H1 (cell line): ENCODE data around the gene ARR3. TPM values are rescaled to one million over a fixed set of nuclear protein-coding genes. Genes with fewer than 3 reads are reported as not detected.

Source experiments
- CTCF ChIA-PET: fragments of 300-600 bp; sonication (Branson Sonifier 250); formaldehyde crosslinking; loops from one replicate; lab custom pipeline; 2021; ENCODE audit not compliant: partially characterized antibody; lab: Charles Lee
- POLR2A ChIA-PET: fragments of 300-600 bp; sonication (Branson Sonifier 250); formaldehyde crosslinking; loops from one replicate; lab custom pipeline; 2021; ENCODE audit warnings: inconsistent platforms; ENCODE audit not compliant: partially characterized antibody; lab: Charles Lee
- DNase-seq, 2 experiments: peaks; one replicate each; pipeline versions ENCODE4 v3.0.0 to v3.0.0-alpha.2; 2010 to 2022; ENCODE audit warnings: low spot score in 2 of 2, low read depth in 1 of 2, mixed read lengths in 1 of 2
- FAIRE-seq: peaks from 2 replicates; lab custom pipeline; 2011; peaks lifted over from hg19 to GRCh38; lab: Jason Lieb, UNC
- H2AFZ ChIP-seq: 2 replicates; pipeline ENCODE4 v1.8.1; 2012; ENCODE audit warnings: low read length, inconsistent platforms
- H2AK5ac ChIP-seq: 2 replicates; pipeline ENCODE4 v1.6.1; 2013; ENCODE audit warnings: low read depth, low read length
- H2BK120ac ChIP-seq: replicated peaks from 2 replicates; pipeline ENCODE3; 2013; ENCODE audit warnings: low read depth, low read length, inconsistent platforms
- H2BK12ac ChIP-seq: 2 replicates; pipeline ENCODE4 v1.6.1; 2013; ENCODE audit warnings: low read depth, low read length
- H2BK15ac ChIP-seq: 2 replicates; pipeline ENCODE4 v1.6.1; 2013; ENCODE audit warnings: low read length
- H2BK20ac ChIP-seq: 2 replicates; pipeline ENCODE4 v1.6.1; 2013; ENCODE audit warnings: low read length
- H2BK5ac ChIP-seq: 2 replicates; pipeline ENCODE4 v1.6.1; 2013; ENCODE audit warnings: low read depth, low read length
- H3K14ac ChIP-seq: 2 replicates; pipeline ENCODE4 v1.6.1; 2013; ENCODE audit warnings: inconsistent platforms; ENCODE audit not compliant: insufficient read length
- H3K18ac ChIP-seq: 2 replicates; pipeline ENCODE4 v1.6.1; 2013; ENCODE audit warnings: low read length; ENCODE audit errors: extremely low read depth
- H3K23ac ChIP-seq: 2 replicates; pipeline ENCODE4 v1.6.1; 2013; ENCODE audit warnings: inconsistent platforms; ENCODE audit not compliant: insufficient read length
- H3K23me2 ChIP-seq: 2 replicates; pipeline ENCODE4 v1.6.1; 2013; ENCODE audit warnings: low read depth, low read length
- H3K27ac ChIP-seq: 2 replicates; pipeline ENCODE4 v1.6.1; 2011; ENCODE audit warnings: low read depth, low read length, inconsistent platforms
- H3K27me3 ChIP-seq, 4 experiments: replicated peaks in 1 of 4; 1 replicate in 1 of 4; 2 replicates in 3 of 4; pipeline versions ENCODE4 v1.6.1 to v1.8.1; 2011 to 2013; ENCODE audit warnings: low read length in 3 of 4, mild to moderate bottlenecking in 3 of 4, inconsistent platforms in 2 of 4, mixed read lengths in 2 of 4, moderate library complexity in 1 of 4; ENCODE audit not compliant: control insufficient read depth in 3 of 4, insufficient read depth in 3 of 4; ENCODE audit errors: extremely low read depth in 1 of 4
- H3K36me3 ChIP-seq, 4 experiments: 2 replicates each; pipeline versions ENCODE4 v1.6.1 to v1.8.1; 2011 to 2013; ENCODE audit warnings: mild to moderate bottlenecking in 4 of 4, low read length in 3 of 4, moderate library complexity in 2 of 4, control low read depth in 1 of 4, inconsistent platforms in 1 of 4; ENCODE audit not compliant: insufficient read depth in 4 of 4, control insufficient read depth in 2 of 4
- H3K4ac ChIP-seq: replicated peaks from 2 replicates; pipeline ENCODE3; 2013; ENCODE audit warnings: low read length, low read depth, mixed read lengths, inconsistent platforms; ENCODE audit not compliant: insufficient read length
- H3K4me1 ChIP-seq, 4 experiments: replicated peaks in 1 of 4; 1 replicate in 1 of 4; 2 replicates in 3 of 4; pipeline versions ENCODE4 v1.6.1 to v1.8.1; 2011 to 2013; ENCODE audit warnings: low read length in 3 of 4, inconsistent platforms in 2 of 4, mixed read lengths in 1 of 4; ENCODE audit not compliant: insufficient read depth in 4 of 4, control insufficient read depth in 3 of 4
- H3K4me2 ChIP-seq, 2 experiments: 2 replicates each; pipeline versions ENCODE4 v1.6.1 to v1.8.1; 2011 to 2013; ENCODE audit warnings: low read depth in 2 of 2, low read length in 2 of 2, control low read depth in 1 of 2, inconsistent platforms in 1 of 2, mild to moderate bottlenecking in 1 of 2; ENCODE audit not compliant: insufficient read depth in 1 of 2
- H3K4me3 ChIP-seq, 4 experiments: fragments of 200-600, 300-600 bp in 1 of 4; sonication (generic), shearing (Covaris generic), sonication (Bioruptor Twin) in 1 of 4; 2 replicates each; pipeline versions ENCODE4 v1.5.1 to v1.8.1; 2011 to 2016; ENCODE audit warnings: low read length in 4 of 4, low read depth in 3 of 4, control low read depth in 2 of 4, inconsistent platforms in 2 of 4, mild to moderate bottlenecking in 2 of 4, mixed read lengths in 1 of 4, moderate library complexity in 1 of 4; ENCODE audit not compliant: insufficient read depth in 2 of 4; ENCODE audit errors: extremely low read depth in 1 of 4
- H3K56ac ChIP-seq: replicated peaks from 2 replicates; pipeline ENCODE3; 2013; ENCODE audit warnings: low read depth, mild to moderate bottlenecking, mixed read lengths, low read length, inconsistent platforms; ENCODE audit not compliant: insufficient read length
- H3K79me1 ChIP-seq: 2 replicates; pipeline ENCODE4 v1.6.1; 2013; ENCODE audit warnings: low read depth, low read length, control low read depth
- H3K79me2 ChIP-seq, 2 experiments: 2 replicates each; pipeline versions ENCODE4 v1.6.1 to v1.8.1; 2012 to 2013; ENCODE audit warnings: low read length in 2 of 2, mild to moderate bottlenecking in 2 of 2, inconsistent platforms in 1 of 2; ENCODE audit not compliant: insufficient read depth in 2 of 2, control insufficient read depth in 1 of 2
- H3K9ac ChIP-seq, 4 experiments: replicated peaks in 1 of 4; 1 replicate in 1 of 4; 2 replicates in 3 of 4; pipeline versions ENCODE4 v1.6.1 to v1.8.1; 2011 to 2013; ENCODE audit warnings: low read depth in 3 of 4, low read length in 3 of 4, control low read depth in 2 of 4, mild to moderate bottlenecking in 2 of 4, moderate library complexity in 2 of 4, inconsistent platforms in 1 of 4; ENCODE audit errors: extremely low read depth in 1 of 4
- H3K9me3 ChIP-seq, 2 experiments: 2 replicates each; pipeline versions ENCODE4 v1.6.1 to v1.8.1; 2012 to 2013; ENCODE audit warnings: mild to moderate bottlenecking in 2 of 2, moderate library complexity in 2 of 2, control low read depth in 1 of 2, inconsistent platforms in 1 of 2, low read depth in 1 of 2, low read length in 1 of 2, mixed read lengths in 1 of 2; ENCODE audit not compliant: insufficient read depth in 2 of 2
- H4K20me1 ChIP-seq, 2 experiments: replicated peaks in 1 of 2; 2 replicates each; pipeline versions ENCODE3 to v1.8.1; 2011 to 2013; ENCODE audit warnings: inconsistent platforms in 2 of 2, low read length in 2 of 2, mild to moderate bottlenecking in 1 of 2; ENCODE audit not compliant: insufficient read depth in 2 of 2, control insufficient read depth in 1 of 2
- H4K5ac ChIP-seq: 2 replicates; pipeline ENCODE4 v1.6.1; 2013; ENCODE audit warnings: low read length, low read depth, mixed read lengths, inconsistent platforms; ENCODE audit not compliant: insufficient read length
- H4K8ac ChIP-seq: 2 replicates; pipeline ENCODE4 v1.8.0; 2013; ENCODE audit warnings: mild to moderate bottlenecking, moderate library complexity, low read length, inconsistent platforms; ENCODE audit not compliant: insufficient read depth; ENCODE audit errors: extremely low read depth
- H4K91ac ChIP-seq: replicated peaks from 2 replicates; pipeline ENCODE3; 2013; ENCODE audit warnings: low read length, mixed read lengths, inconsistent platforms; ENCODE audit not compliant: insufficient read length
- ATF2 ChIP-seq: IDR thresholded peaks from 2 replicates; pipeline ENCODE4 v1.6.1; 2012; ENCODE audit warnings: low read length, inconsistent platforms
- BACH1 ChIP-seq: IDR thresholded peaks from 2 replicates; pipeline ENCODE4 v1.6.1; 2012; ENCODE audit warnings: low read length, improper control_type of control experiment
- BCL11A ChIP-seq, 2 experiments: IDR thresholded peaks; one replicate each; pipeline ENCODE4 v1.6.1; 2011; ENCODE audit warnings: low read depth in 2 of 2, low read length in 2 of 2, mild to moderate bottlenecking in 2 of 2
- CEBPB ChIP-seq: IDR thresholded peaks from 2 replicates; pipeline ENCODE4 v1.6.1; 2012; ENCODE audit warnings: low read depth, low read length
- GABPA ChIP-seq: IDR thresholded peaks from 2 replicates; pipeline ENCODE4 v1.6.1; 2011; ENCODE audit warnings: mild to moderate bottlenecking, low read length, moderate library complexity, borderline replicate concordance; ENCODE audit not compliant: insufficient read depth
- HDAC6 ChIP-seq: IDR thresholded peaks from one replicate; pipeline ENCODE4 v1.7.1; 2012; ENCODE audit warnings: low read depth, mild to moderate bottlenecking, inconsistent platforms, low read length, moderate library complexity
- KDM4A ChIP-seq: IDR thresholded peaks from one replicate; pipeline ENCODE4 v1.7.1; 2012; ENCODE audit warnings: low read depth, mild to moderate bottlenecking, moderate library complexity, low read length, inconsistent platforms; ENCODE audit not compliant: severe bottlenecking
- KDM5A ChIP-seq: fragments of 200-600 bp; IDR thresholded peaks from 2 replicates; pipeline ENCODE4 v1.7.1; 2012; ENCODE audit warnings: mild to moderate bottlenecking, low read length, inconsistent platforms, mixed read lengths
- RBBP5 ChIP-seq: IDR thresholded peaks from 2 replicates; pipeline ENCODE4 v1.7.1; 2012; ENCODE audit warnings: low read depth, mild to moderate bottlenecking, inconsistent platforms, low read length, moderate library complexity, borderline replicate concordance
- SP4 ChIP-seq: IDR thresholded peaks from 2 replicates; pipeline ENCODE4 v1.6.1; 2012; ENCODE audit warnings: low read length, inconsistent platforms
- SRF ChIP-seq: IDR thresholded peaks from 2 replicates; pipeline ENCODE4 v1.6.1; 2011; ENCODE audit warnings: mild to moderate bottlenecking, low read depth, low read length, moderate library complexity
- TAF1 ChIP-seq: IDR thresholded peaks from 2 replicates; pipeline ENCODE4 v1.6.1; 2011; ENCODE audit warnings: mild to moderate bottlenecking, low read depth, low read length
- TBP ChIP-seq: IDR thresholded peaks from 2 replicates; pipeline ENCODE4 v1.6.1; 2011; ENCODE audit warnings: low read depth, low read length, improper control_type of control experiment
- WGBS, 2 experiments: shearing (Covaris generic) in 1 of 2; methylation state at CpG; one replicate each; pipeline versions ENCODE4 v1.1.6 to v1.1.7; 2013 to 2015; ENCODE audit warnings: low lambda C conversion rate in 2 of 2, mixed read lengths in 2 of 2, inconsistent platforms in 1 of 2, low coverage in 1 of 2, missing lambda C conversion rate in 1 of 2; ENCODE audit not compliant: insufficient replicate concordance in 2 of 2, insufficient coverage in 1 of 2, insufficient read length in 1 of 2; ENCODE audit errors: extremely low coverage in 1 of 2, missing lambda C conversion rate in 1 of 2; 5-methylcytosine and 5-hydroxymethylcytosine counted together
- polyA plus RNA-seq, 7 experiments: library from polyadenylated mRNA; depleted of rRNA in 3 of 7; stranded (reverse) in 5 of 7; unstranded in 2 of 7; fragments of >200 nt in 5 of 7; fragments of 200-250 nt in 2 of 7; gene quantifications; 1 replicate in 5 of 7; 2 replicates in 1 of 7; 4 replicates in 1 of 7; pipeline versions ENCODE4 v1.2.1 to v1.2.3, GENCODE V29; 2011 to 2013; ENCODE audit warnings: missing spikeins in 2 of 7, mixed read lengths in 2 of 7
- total RNA-seq: library from RNA; stranded (reverse); fragmentation: NEBNext Ultra II Directional; extraction: Animal tissue kit (Norgen Biotek cat#: 25700); gene quantifications from 2 replicates; pipeline ENCODE4 v1.2.1, GENCODE V29; 2021

The ARR3 gene
- total and polyA plus RNA-seq, 2 of the 8 experiments (the other 6 are each of a cell fraction or from before 2014, with no cell fraction given) = not detected

GRCh38 chrX:70253377-70254062 lies 14.6 kb upstream of the ARR3 start:
- no peak overlapping the region for H4K8ac ChIP-seq
- no peak overlapping the region for H2BK15ac ChIP-seq
- no peaks in the 10 kb centered on the region for H3K79me1 ChIP-seq
- H2AFZ ChIP-seq = no peak overlapping the region
- no peak overlapping the region for H2AK5ac ChIP-seq
- no peak overlapping the region for H3K18ac ChIP-seq
- DNase-seq (no peak), FAIRE-seq (no peak)
- H2BK20ac ChIP-seq = no peak overlapping the region
- H3K4me2 ChIP-seq = no peak overlapping the region
- H3K27ac ChIP-seq = no peak overlapping the region
- no peaks in the 10 kb centered on the region for H3K36me3 ChIP-seq
- no peak overlapping the region for H3K9ac ChIP-seq
- H4K5ac ChIP-seq = no peak overlapping the region
- ChIA-PET CTCF (interaction anchor here (0.7 to 2.4 kb wide), 2 partner anchors 9 to 49 kb away, joined by 5 to 9 read pairs; no protein-coding TSS in a partner anchor), POLR2A (no interaction called here)
- H3K79me2 ChIP-seq = no peaks in the 10 kb centered on the region
- no peak overlapping the region for H2BK12ac ChIP-seq
- no peak overlapping the region for H2BK5ac ChIP-seq
- H3K4ac ChIP-seq = no peak overlapping the region
- H3K4me3 ChIP-seq = no peak overlapping the region
- no peaks in the 10 kb centered on the region for H4K20me1 ChIP-seq
- no peaks in the 10 kb centered on the region for H3K23me2 ChIP-seq
- H3K23ac ChIP-seq = no peak overlapping the region
- no peaks in the 10 kb centered on the region for H3K4me1 ChIP-seq
- H3K14ac ChIP-seq = no peak overlapping the region
- no peak overlapping the region for H3K56ac ChIP-seq
- WGBS, 2 experiments = 85% methylated on average over 3 of the region's 3 CpGs; no CpG with 5 or more reads in 1 of the 2 experiments
- H3K9me3 ChIP-seq = no peaks in the 10 kb centered on the region
- no peaks in the 10 kb centered on the region for H3K27me3 ChIP-seq
- no peak overlapping the region for H4K91ac ChIP-seq
- H2BK120ac ChIP-seq = no peak overlapping the region
- TF ChIP-seq KDM4A = no peak
- TF ChIP-seq TBP = no peak
- no peak for TF ChIP-seq CEBPB
- no peak for TF ChIP-seq KDM5A
- no peak for TF ChIP-seq TAF1
- TF ChIP-seq ATF2 = no peak
- no peak for TF ChIP-seq RBBP5
- no peak for TF ChIP-seq SP4
- TF ChIP-seq BCL11A (IDR thresholded peaks at IDR 0.05; ENCODE audit: low read depth in 2 of 2, low read length in 2 of 2) = no peak
- no peak for TF ChIP-seq GABPA
- TF ChIP-seq BACH1 = no peak
- no peak for TF ChIP-seq HDAC6
- no peak for TF ChIP-seq SRF
